ENCODE data around the gene ACAP2. TPM values are rescaled to one million over a fixed set of nuclear protein-coding genes. Genes with fewer than 3 reads are reported as not detected.
"Not testable (repeated sequence)": the region's sequence is repeated elsewhere in the genome, so short reads cannot be mapped to it uniquely, and the experiment has no call there.

The ACAP2 gene
- polyA plus RNA-seq, 1 experiment, result 50.2 TPM

GRCh38 chr3:195403841-195404408 is 38.9 kb downstream of the ACAP2 start:
- ChIA-PET POLR2A (no interaction called here), CTCF (interaction anchor here (0.8 kb wide), 1 partner anchor 10 kb away, joined by 3 read pairs; no protein-coding TSS in a partner anchor)
- Histone ChIP-seq H3K4me3 (ENCODE audit: low read depth, low read length) (no peak overlapping the region), H3K27me3 (ENCODE audit: control insufficient read depth, insufficient read depth, low read length) (no peaks in the 10 kb centered on the region), H3K27ac (ENCODE audit: low read depth, low read length) (no peak overlapping the region), H3K9me3 (ENCODE audit: control insufficient read depth, insufficient read depth, low read length) (no peaks in the 10 kb centered on the region)
- TF ChIP-seq CTCF (IDR thresholded peaks at IDR 0.05; ENCODE audit: low read depth, low read length), result no peak
- no peak for DNase-seq (ENCODE audit: low read depth, low spot score)

- no peak for DNase-seq (ENCODE audit: low read depth, low spot score)
- Histone ChIP-seq H3K27me3 (ENCODE audit: control insufficient read depth, insufficient read depth, low read length) (no peaks in the 10 kb centered on the region), H3K27ac (ENCODE audit: low read depth, low read length) (no peak overlapping the region), H3K9me3 (ENCODE audit: control insufficient read depth, insufficient read depth, low read length) (no peaks in the 10 kb centered on the region), H3K4me3 (ENCODE audit: low read depth, low read length) (no peak overlapping the region)
- CTCF ChIA-PET, result no interaction called here
- POLR2A ChIA-PET, result no interaction called here
- no peak for TF ChIP-seq CTCF (IDR thresholded peaks at IDR 0.05; ENCODE audit: low read depth, low read length)
Observed at GRCh38 chr3:195403244-195403643, 39.6 kb downstream of the ACAP2 start.

- POLR2A ChIA-PET, result no interaction called here
- Histone ChIP-seq H3K4me3 (ENCODE audit: low read depth, low read length) (no peak overlapping the region), H3K27me3 (ENCODE audit: control insufficient read depth, insufficient read depth, low read length) (no peaks in the 10 kb centered on the region), H3K9me3 (ENCODE audit: control insufficient read depth, insufficient read depth, low read length) (no peaks in the 10 kb centered on the region), H3K27ac (ENCODE audit: low read depth, low read length) (no peak overlapping the region)
- TF ChIP-seq CTCF (IDR thresholded peaks at IDR 0.05; ENCODE audit: low read depth, low read length), result no peak
- CTCF ChIA-PET, result no interaction called here
- DNase-seq (ENCODE audit: low read depth, low spot score), result no peak
Observed at GRCh38 chr3:195401943-195402342, 40.9 kb downstream of the ACAP2 start.

GRCh38 chr3:195398460-195398859 is 44.4 kb downstream of the ACAP2 start:
- H3K27me3 ChIP-seq (ENCODE audit: control insufficient read depth, insufficient read depth, low read length); CTCF ChIA-PET; POLR2A ChIA-PET; H3K27ac ChIP-seq (ENCODE audit: low read depth, low read length); H3K9me3 ChIP-seq (ENCODE audit: control insufficient read depth, insufficient read depth, low read length); DNase-seq (ENCODE audit: low read depth, low spot score); H3K4me3 ChIP-seq (ENCODE audit: low read depth, low read length): not testable (repeated sequence)

GRCh38 chr3:195397524-195397923 is 45.3 kb downstream of the ACAP2 start:
- ChIA-PET POLR2A (no interaction called here), CTCF (interaction anchor here (1.1 kb wide), 1 partner anchor 128 kb away, joined by 3 read pairs; no protein-coding TSS in a partner anchor)
- TF ChIP-seq CTCF (IDR thresholded peaks at IDR 0.05; ENCODE audit: low read depth, low read length), result no peak
- H3K27ac ChIP-seq (ENCODE audit: low read depth, low read length), result no peak overlapping the region
- no peaks in the 10 kb centered on the region for H3K9me3 ChIP-seq (ENCODE audit: control insufficient read depth, insufficient read depth, low read length)
- H3K27me3 ChIP-seq (ENCODE audit: control insufficient read depth, insufficient read depth, low read length), result no peaks in the 10 kb centered on the region
- no peak for DNase-seq (ENCODE audit: low read depth, low spot score)
- H3K4me3 ChIP-seq (ENCODE audit: low read depth, low read length), result no peak overlapping the region

Data from AG04450 (cell line).